Measurements from ENCODE around the gene TTC7B. TPM values are rescaled to one million over a fixed set of nuclear protein-coding genes. Genes with fewer than 3 reads are reported as not detected.

TTC7B gene
- total and polyA plus RNA-seq, 3 experiments from 2014 or later = 1.7 to 5.8 (median 5.2) TPM

DNA sequence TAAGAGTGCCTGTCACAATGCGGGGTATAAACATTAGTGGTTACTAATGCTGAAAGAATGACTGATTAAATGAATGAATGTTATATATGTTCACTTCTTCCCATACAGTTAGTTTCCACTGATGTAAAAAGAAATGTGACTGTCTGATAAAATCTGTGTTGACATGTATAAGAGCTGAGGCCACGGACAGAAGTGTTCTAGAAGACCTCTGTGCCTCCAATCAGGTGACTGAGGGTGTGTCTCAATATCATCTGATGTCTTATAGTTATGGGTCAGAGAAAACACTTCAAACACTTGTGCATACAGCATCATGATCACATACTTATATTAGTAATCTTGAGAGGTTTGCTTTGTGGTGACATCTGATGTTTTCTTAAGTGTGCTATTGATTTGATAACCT is 183.4 kb downstream of the TTC7B start:
- POLR2A ChIA-PET = no interaction called here
- H3K4me1 ChIP-seq (ENCODE audit: insufficient read depth, low read length) = no peaks in the 10 kb centered on the region
- no peak for DNase-seq
- H3K27me3 Mint-ChIP-seq = peaks cover 2 to 6% of the 10 kb centered on the region in 2 donors
- no peaks in the 10 kb centered on the region for H3K9me3 ChIP-seq (ENCODE audit: low read length)
- no peak overlapping the region for H3K4me3 Mint-ChIP-seq
- H3K9me3 Mint-ChIP-seq = no peaks in the 10 kb centered on the region
- CTCF ChIA-PET = no interaction called here
- H3K36me3 Mint-ChIP-seq = no peaks in the 10 kb centered on the region
- H3K4me1 Mint-ChIP-seq = no peaks in the 10 kb centered on the region
- H3K27me3 ChIP-seq (ENCODE audit: insufficient read depth, low read length, poor library complexity, severe bottlenecking) = no peaks in the 10 kb centered on the region
- no peak overlapping the region for H3K27ac Mint-ChIP-seq
- no peaks in the 10 kb centered on the region for H3K36me3 ChIP-seq (ENCODE audit: insufficient read depth, low read length)
- no peak overlapping the region for H3K4me3 ChIP-seq (ENCODE audit: low read length)
- no peak overlapping the region for H3K27ac ChIP-seq (ENCODE audit: low read depth, low read length)

DNA sequence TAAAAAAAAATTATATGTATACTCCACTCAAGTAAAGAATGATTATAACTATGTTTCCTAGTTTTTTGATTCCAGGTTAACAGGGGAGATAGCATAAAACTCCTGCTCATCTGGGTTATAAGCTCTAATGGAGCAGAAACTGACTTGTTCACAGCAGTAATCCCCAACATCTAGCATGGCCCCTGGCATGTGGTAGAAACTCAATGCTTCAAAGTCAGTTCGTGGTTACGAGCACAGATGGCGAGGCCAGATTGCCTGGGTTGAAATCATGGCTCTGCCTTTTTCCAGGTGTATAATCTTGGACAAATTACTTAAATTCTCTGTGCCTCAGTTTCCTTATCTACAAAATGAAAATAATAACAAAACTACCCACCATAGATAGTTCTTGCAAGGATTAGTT is 183.8 kb downstream of the TTC7B start:
- H3K27ac Mint-ChIP-seq = no peak overlapping the region
- Histone ChIP-seq H3K27ac (ENCODE audit: low read depth, low read length) (no peak overlapping the region), H3K4me3 (ENCODE audit: low read length) (no peak overlapping the region), H3K36me3 (ENCODE audit: insufficient read depth, low read length) (no peaks in the 10 kb centered on the region), H3K4me1 (ENCODE audit: insufficient read depth, low read length) (no peaks in the 10 kb centered on the region), H3K9me3 (ENCODE audit: low read length) (no peaks in the 10 kb centered on the region), H3K27me3 (ENCODE audit: insufficient read depth, low read length, poor library complexity, severe bottlenecking) (no peaks in the 10 kb centered on the region)
- no peaks in the 10 kb centered on the region for H3K4me1 Mint-ChIP-seq
- POLR2A ChIA-PET = no interaction called here
- no peaks in the 10 kb centered on the region for H3K36me3 Mint-ChIP-seq
- peaks cover 2 to 6% of the 10 kb centered on the region in 2 donors for H3K27me3 Mint-ChIP-seq
- H3K4me3 Mint-ChIP-seq = no peak overlapping the region
- DNase-seq = no peak
- CTCF ChIA-PET = no interaction called here
- H3K9me3 Mint-ChIP-seq = no peaks in the 10 kb centered on the region

DNA sequence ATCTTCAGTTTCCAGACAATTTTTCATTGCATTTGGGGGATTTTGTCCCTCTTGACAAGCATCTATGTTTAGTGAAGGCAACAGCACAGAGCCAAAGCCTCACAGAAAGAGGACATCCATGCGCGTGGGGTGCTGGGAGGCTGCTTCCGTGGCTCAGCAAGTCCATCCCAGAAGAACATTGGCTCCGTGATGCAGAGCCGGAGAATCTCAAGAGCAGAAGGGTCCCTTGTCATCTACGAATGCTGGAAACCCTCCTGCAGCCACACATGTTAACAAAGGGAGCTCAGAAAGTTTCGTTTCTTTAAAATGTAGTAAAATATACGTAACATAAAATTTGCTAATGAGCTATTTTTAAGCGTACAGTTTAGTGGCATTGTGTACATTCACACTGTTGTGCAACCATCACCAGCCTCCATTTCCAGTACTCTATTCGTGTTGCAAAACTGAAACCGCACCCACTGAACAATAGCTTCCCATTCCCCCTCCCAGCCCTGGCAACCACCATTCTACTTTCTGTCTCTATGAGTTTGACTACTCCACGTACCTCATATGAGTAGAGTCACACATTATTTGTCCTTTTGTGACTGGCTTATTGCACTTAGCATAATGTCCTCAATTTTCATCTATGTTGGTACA is 185.9 kb downstream of the TTC7B start:
- Histone ChIP-seq H3K36me3 (ENCODE audit: insufficient read depth, low read length) (no peaks in the 10 kb centered on the region), H3K4me1 (ENCODE audit: insufficient read depth, low read length) (no peaks in the 10 kb centered on the region), H3K4me3 (ENCODE audit: low read length) (no peak overlapping the region), H3K27me3 (ENCODE audit: insufficient read depth, low read length, poor library complexity, severe bottlenecking) (no peaks in the 10 kb centered on the region), H3K9me3 (ENCODE audit: low read length) (no peaks in the 10 kb centered on the region), H3K27ac (ENCODE audit: low read depth, low read length) (no peak overlapping the region)
- Mint-ChIP-seq H3K27me3 (peaks cover 2 to 6% of the 10 kb centered on the region in 2 donors), H3K9me3 (no peaks in the 10 kb centered on the region), H3K4me3 (no peak overlapping the region), H3K27ac (no peak overlapping the region), H3K36me3 (no peaks in the 10 kb centered on the region), H3K4me1 (no peaks in the 10 kb centered on the region)
- no peak for DNase-seq
- CTCF ChIA-PET = no interaction called here
- POLR2A ChIA-PET = no interaction called here

GRCh38 chr14:90629471-90629870 is 186.8 kb downstream of the TTC7B start:
- Mint-ChIP-seq H3K36me3 (no peaks in the 10 kb centered on the region), H3K4me1 (no peaks in the 10 kb centered on the region), H3K9me3 (no peaks in the 10 kb centered on the region), H3K27ac (no peak overlapping the region), H3K4me3 (no peak overlapping the region), H3K27me3 (peaks cover 2 to 8% of the 10 kb centered on the region in 2 donors)
- Histone ChIP-seq H3K27me3 (ENCODE audit: insufficient read depth, low read length, poor library complexity, severe bottlenecking) (no peaks in the 10 kb centered on the region), H3K36me3 (ENCODE audit: insufficient read depth, low read length) (no peaks in the 10 kb centered on the region), H3K4me3 (ENCODE audit: low read length) (no peak overlapping the region), H3K27ac (ENCODE audit: low read depth, low read length) (no peak overlapping the region), H3K9me3 (ENCODE audit: low read length) (no peaks in the 10 kb centered on the region), H3K4me1 (ENCODE audit: insufficient read depth, low read length) (no peaks in the 10 kb centered on the region)
- DNase-seq = no peak
- POLR2A ChIA-PET = no interaction called here
- CTCF ChIA-PET = no interaction called here

GRCh38 chr14:90628825-90629224 is 187.4 kb downstream of the TTC7B start:
- Histone ChIP-seq H3K36me3 (ENCODE audit: insufficient read depth, low read length) (no peaks in the 10 kb centered on the region), H3K9me3 (ENCODE audit: low read length) (no peaks in the 10 kb centered on the region), H3K27me3 (ENCODE audit: insufficient read depth, low read length, poor library complexity, severe bottlenecking) (no peaks in the 10 kb centered on the region), H3K27ac (ENCODE audit: low read depth, low read length) (no peak overlapping the region), H3K4me1 (ENCODE audit: insufficient read depth, low read length) (no peaks in the 10 kb centered on the region), H3K4me3 (ENCODE audit: low read length) (no peak overlapping the region)
- H3K27ac Mint-ChIP-seq = no peak overlapping the region
- H3K4me3 Mint-ChIP-seq = no peak overlapping the region
- H3K9me3 Mint-ChIP-seq = no peaks in the 10 kb centered on the region
- CTCF ChIA-PET = no interaction called here
- H3K27me3 Mint-ChIP-seq = peaks cover 2 to 9% of the 10 kb centered on the region in 2 donors
- POLR2A ChIA-PET = no interaction called here
- no peak for DNase-seq
- H3K36me3 Mint-ChIP-seq = no peaks in the 10 kb centered on the region
- no peaks in the 10 kb centered on the region for H3K4me1 Mint-ChIP-seq

DNA sequence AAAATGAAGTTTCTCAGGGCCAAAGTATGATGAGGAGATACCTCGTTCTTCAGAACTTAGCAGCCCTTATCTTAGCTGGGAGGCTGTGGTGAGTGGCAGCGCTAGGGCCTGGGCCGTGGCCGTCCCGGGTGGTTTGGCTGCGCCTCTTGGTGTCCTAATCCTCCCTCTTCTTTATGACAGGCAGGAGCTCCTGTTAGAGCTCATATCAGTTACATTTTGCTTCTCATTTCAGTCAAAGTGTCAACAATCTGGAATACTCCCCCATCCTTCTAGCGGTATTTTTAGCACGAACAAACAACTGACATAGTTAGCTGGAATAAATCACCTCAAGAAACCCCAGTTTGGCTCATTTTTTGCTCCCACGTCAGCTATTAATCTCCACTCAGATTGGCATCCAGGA is 188.8 kb downstream of the TTC7B start:
- peaks cover 2 to 9% of the 10 kb centered on the region in 2 donors for H3K27me3 Mint-ChIP-seq
- H3K27ac Mint-ChIP-seq = no peak overlapping the region
- ChIA-PET POLR2A (no interaction called here), CTCF (no interaction called here)
- no peak for DNase-seq
- H3K4me3 Mint-ChIP-seq = no peak overlapping the region
- H3K36me3 ChIP-seq (ENCODE audit: insufficient read depth, low read length) = no peaks in the 10 kb centered on the region
- H3K9me3 Mint-ChIP-seq = no peaks in the 10 kb centered on the region
- H3K4me1 Mint-ChIP-seq = no peaks in the 10 kb centered on the region
- no peaks in the 10 kb centered on the region for H3K36me3 Mint-ChIP-seq
- H3K4me3 ChIP-seq (ENCODE audit: low read length) = no peak overlapping the region
- H3K4me1 ChIP-seq (ENCODE audit: insufficient read depth, low read length) = no peaks in the 10 kb centered on the region
- no peaks in the 10 kb centered on the region for H3K9me3 ChIP-seq (ENCODE audit: low read length)
- H3K27me3 ChIP-seq (ENCODE audit: insufficient read depth, low read length, poor library complexity, severe bottlenecking) = no peaks in the 10 kb centered on the region
- H3K27ac ChIP-seq (ENCODE audit: low read depth, low read length) = no peak overlapping the region

DNA sequence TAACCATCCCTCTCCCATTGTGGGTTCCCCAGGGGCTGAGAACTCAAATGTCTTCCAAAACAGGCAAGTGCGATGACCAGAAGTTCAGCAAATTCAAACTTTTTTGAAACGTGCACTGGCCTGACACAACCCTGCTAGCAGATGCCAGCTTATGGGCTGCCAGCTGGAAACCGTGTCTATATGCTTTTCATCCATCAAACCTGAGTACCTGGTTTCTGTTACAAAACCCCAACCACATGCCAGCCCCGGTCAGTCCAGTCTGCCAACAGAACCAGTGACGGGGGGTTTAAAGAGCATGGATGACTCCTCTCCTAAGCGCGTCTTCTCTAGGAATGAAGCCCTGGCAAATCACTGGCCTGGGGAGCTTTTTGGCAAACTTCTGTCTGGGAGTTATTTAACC is 189.7 kb downstream of the TTC7B start:
- H3K27ac Mint-ChIP-seq = no peak overlapping the region
- H3K27me3 Mint-ChIP-seq = peaks cover 2 to 8% of the 10 kb centered on the region in 2 donors
- H3K27ac ChIP-seq (ENCODE audit: low read depth, low read length) = no peak overlapping the region
- no peaks in the 10 kb centered on the region for H3K27me3 ChIP-seq (ENCODE audit: insufficient read depth, low read length, poor library complexity, severe bottlenecking)
- ChIA-PET POLR2A (no interaction called here), CTCF (no interaction called here)
- H3K4me3 Mint-ChIP-seq = no peak overlapping the region
- no peaks in the 10 kb centered on the region for H3K36me3 ChIP-seq (ENCODE audit: insufficient read depth, low read length)
- H3K4me1 ChIP-seq (ENCODE audit: insufficient read depth, low read length) = no peaks in the 10 kb centered on the region
- H3K36me3 Mint-ChIP-seq = no peaks in the 10 kb centered on the region
- no peaks in the 10 kb centered on the region for H3K9me3 ChIP-seq (ENCODE audit: low read length)
- no peak overlapping the region for H3K4me3 ChIP-seq (ENCODE audit: low read length)
- H3K9me3 Mint-ChIP-seq = no peaks in the 10 kb centered on the region
- no peak for DNase-seq
- no peaks in the 10 kb centered on the region for H3K4me1 Mint-ChIP-seq

GRCh38 chr14:90625445-90625844 is 190.8 kb downstream of the TTC7B start:
- Histone ChIP-seq H3K9me3 (ENCODE audit: low read length) (no peaks in the 10 kb centered on the region), H3K27me3 (ENCODE audit: insufficient read depth, low read length, poor library complexity, severe bottlenecking) (no peaks in the 10 kb centered on the region), H3K27ac (ENCODE audit: low read depth, low read length) (no peak overlapping the region), H3K4me3 (ENCODE audit: low read length) (no peak overlapping the region), H3K36me3 (ENCODE audit: insufficient read depth, low read length) (no peaks in the 10 kb centered on the region), H3K4me1 (ENCODE audit: insufficient read depth, low read length) (no peaks in the 10 kb centered on the region)
- H3K4me3 Mint-ChIP-seq = no peak overlapping the region
- CTCF ChIA-PET = no interaction called here
- POLR2A ChIA-PET = no interaction called here
- no peak for DNase-seq
- no peaks in the 10 kb centered on the region for H3K9me3 Mint-ChIP-seq
- peaks cover 2 to 7% of the 10 kb centered on the region in 2 donors for H3K27me3 Mint-ChIP-seq
- H3K27ac Mint-ChIP-seq = no peak overlapping the region
- no peaks in the 10 kb centered on the region for H3K4me1 Mint-ChIP-seq
- H3K36me3 Mint-ChIP-seq = no peaks in the 10 kb centered on the region
